H1 (cell line): ENCODE measurements around the gene SLC25A39. TPM values are rescaled to one million over a fixed set of nuclear protein-coding genes. Genes with fewer than 3 reads are reported as not detected.

Experiments
- polyA plus RNA-seq, 7 experiments: library from polyadenylated mRNA; depleted of rRNA in 3 of 7; stranded (reverse) in 5 of 7; unstranded in 2 of 7; fragments of >200 nt in 5 of 7; fragments of 200-250 nt in 2 of 7; gene quantifications; 1 replicate in 5 of 7; 2 replicates in 1 of 7; 4 replicates in 1 of 7; pipeline versions ENCODE4 v1.2.1 to v1.2.3, GENCODE V29; 2011 to 2013; ENCODE audit warnings: missing spikeins in 2 of 7, mixed read lengths in 2 of 7
- total RNA-seq: library from RNA; stranded (reverse); fragmentation: NEBNext Ultra II Directional; extraction: Animal tissue kit (Norgen Biotek cat#: 25700); gene quantifications from 2 replicates; pipeline ENCODE4 v1.2.1, GENCODE V29; 2021
- TF ChIP-seq, protein P1 (sequence below): IDR thresholded peaks from 2 replicates; pipeline ENCODE4 v1.6.1; 2012; ENCODE audit warnings: low read length, inconsistent platforms

SLC25A39 gene
- total and polyA plus RNA-seq, 2 of the 8 experiments (the other 6 are each of a cell fraction or from before 2014, with no cell fraction given) = 200 to 291 TPM

- TF ChIP-seq, protein P1, sequence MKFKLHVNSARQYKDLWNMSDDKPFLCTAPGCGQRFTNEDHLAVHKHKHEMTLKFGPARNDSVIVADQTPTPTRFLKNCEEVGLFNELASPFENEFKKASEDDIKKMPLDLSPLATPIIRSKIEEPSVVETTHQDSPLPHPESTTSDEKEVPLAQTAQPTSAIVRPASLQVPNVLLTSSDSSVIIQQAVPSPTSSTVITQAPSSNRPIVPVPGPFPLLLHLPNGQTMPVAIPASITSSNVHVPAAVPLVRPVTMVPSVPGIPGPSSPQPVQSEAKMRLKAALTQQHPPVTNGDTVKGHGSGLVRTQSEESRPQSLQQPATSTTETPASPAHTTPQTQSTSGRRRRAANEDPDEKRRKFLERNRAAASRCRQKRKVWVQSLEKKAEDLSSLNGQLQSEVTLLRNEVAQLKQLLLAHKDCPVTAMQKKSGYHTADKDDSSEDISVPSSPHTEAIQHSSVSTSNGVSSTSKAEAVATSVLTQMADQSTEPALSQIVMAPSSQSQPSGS = no peak
These were observed 3.1 kb downstream of the SLC25A39 start (continued) for GRCh38 chr17:44321246-44322120.
